K562 (cell line): ENCODE data around the gene TXNRD2. TPM values are rescaled to one million over a fixed set of nuclear protein-coding genes. Genes with fewer than 3 reads are reported as not detected.

Experiments used
- BHLHE40 ChIP-seq: IDR thresholded peaks from 2 replicates; pipeline ENCODE4 v1.6.1; 2011; ENCODE audit warnings: low read length, improper control_type of control experiment
- CC2D1A ChIP-seq: fragments of 450-650 bp; IDR thresholded peaks from 2 replicates; pipeline ENCODE4 v1.6.1; 2017; ENCODE audit warnings: mild to moderate bottlenecking
- CHD4 ChIP-seq: fragments of 200-600 bp; sonication (generic); IDR thresholded peaks from 3 replicates; pipeline ENCODE4 v1.6.1; 2012; ENCODE audit warnings: low read depth, mild to moderate bottlenecking, mixed read lengths, low read length, inconsistent platforms; ENCODE audit not compliant: insufficient read depth, insufficient replicate concordance, poor library complexity, severe bottlenecking
- MAFK ChIP-seq: IDR thresholded peaks from 2 replicates; pipeline ENCODE4 v1.6.1; 2011; ENCODE audit warnings: low read length, improper control_type of control experiment
- NONO ChIP-seq, 2 experiments: fragments of 200-400 bp in 1 of 2; fragments of 450-650 bp in 1 of 2; formaldehyde crosslinking in 1 of 2; IDR thresholded peaks; 2 replicates each; pipeline ENCODE4 v1.6.1; 2017; ENCODE audit warnings: low read depth in 2 of 2, mild to moderate bottlenecking in 2 of 2, moderate library complexity in 2 of 2, low read length in 1 of 2
- PTTG1 ChIP-seq: fragments of 450-650 bp; IDR thresholded peaks from 2 replicates; pipeline ENCODE4 v1.6.1; 2016; ENCODE audit warnings: low read depth, mild to moderate bottlenecking, missing genetic modification characterization, missing compliant biosample characterization
- RBM14 ChIP-seq: fragments of 200-400 bp; formaldehyde crosslinking; IDR thresholded peaks from 2 replicates; pipeline ENCODE4 v1.6.1; 2018; ENCODE audit warnings: low read depth, mild to moderate bottlenecking, low read length, moderate library complexity, borderline replicate concordance; ENCODE audit not compliant: insufficient read depth
- RFX5 ChIP-seq: IDR thresholded peaks from 2 replicates; pipeline ENCODE4 v1.6.1; 2011; ENCODE audit warnings: low read depth, mild to moderate bottlenecking, improper control_type of control experiment, low read length
- TFAM ChIP-seq: fragments of 250-450 bp; sonication (Bioruptor Pico); conservative IDR thresholded peaks from 2 replicates; pipeline ENCODE4 v1.5.0; 2021; ENCODE audit warnings: mild to moderate bottlenecking, moderate library complexity
- TRIM28 ChIP-seq: fragments of 450-650 bp; IDR thresholded peaks from 2 replicates; pipeline ENCODE4 v1.6.1; 2017
- ZBED1 ChIP-seq: IDR thresholded peaks from 2 replicates; pipeline ENCODE4 v1.6.1; 2014
- ZNF217 ChIP-seq: sonication (generic); formaldehyde crosslinking; IDR thresholded peaks from 2 replicates; pipeline ENCODE4 v1.8.0; 2022; ENCODE audit warnings: mild to moderate bottlenecking, missing genetic modification reagents
- polyA plus RNA-seq, 8 experiments: library from polyadenylated mRNA; depleted of rRNA in 4 of 8; stranded (reverse) in 5 of 8; unstranded in 3 of 8; fragments of >200 nt; fragmentation: Nextera tagmentation in 2 of 8; fragmentation: Illumina TruSeq in 1 of 8; extraction: Ambion mirVana in 2 of 8; extraction: Trizol in 1 of 8; gene quantifications; 2 replicates each; pipeline versions ENCODE4 v1.2.1 to v1.2.3, GENCODE V29; 2011 to 2014; ENCODE audit warnings: inconsistent platforms in 1 of 8, missing spikeins in 1 of 8
- total RNA-seq, 7 experiments: library from RNA; depleted of rRNA in 6 of 7; stranded (reverse); fragments of >200 nt in 6 of 7; fragmentation: Illumina TruSeq in 2 of 7; extraction: Trizol in 2 of 7; gene quantifications; 2 replicates each; pipeline versions ENCODE4 v1.2.1 to v1.2.3, GENCODE V29; 2011 to 2021; ENCODE audit warnings: low replicate concordance in 1 of 7
- TF ChIP-seq, protein P1 (sequence below), 2 experiments: fragments of 450-650 bp in 1 of 2; sonication (generic) in 1 of 2; formaldehyde crosslinking in 1 of 2; IDR thresholded peaks; 2 replicates each; pipeline versions ENCODE4 v1.7.1 to v1.9.0; 2016 to 2022; ENCODE audit warnings: inconsistent platforms in 1 of 2, mild to moderate bottlenecking in 1 of 2, missing genetic modification reagents in 1 of 2
- TF ChIP-seq, protein P2 (sequence below): fragments of 450-650 bp; formaldehyde crosslinking; IDR thresholded peaks from 2 replicates; pipeline ENCODE4 v1.4.0; 2022; ENCODE audit warnings: mild to moderate bottlenecking, moderate library complexity
- TF ChIP-seq, protein P3 (sequence below), 3 experiments: IDR thresholded peaks in 2 of 3; conservative IDR thresholded peaks in 1 of 3; 2 replicates each; pipeline ENCODE4 v1.5.1; 2011 to 2012; ENCODE audit warnings: low read length in 3 of 3, mild to moderate bottlenecking in 3 of 3, control low read depth in 2 of 3, improper control_type of control experiment in 1 of 3, inconsistent platforms in 1 of 3, low read depth in 1 of 3, mixed read lengths in 1 of 3, moderate library complexity in 1 of 3; ENCODE audit not compliant: insufficient read depth in 2 of 3

Gene TXNRD2
- total and polyA plus RNA-seq, 9 of the 15 experiments (the other 6 are each of a cell fraction or from before 2014, with no cell fraction given) = 3.3 to 80.2 (median 49.4) TPM

DNA sequence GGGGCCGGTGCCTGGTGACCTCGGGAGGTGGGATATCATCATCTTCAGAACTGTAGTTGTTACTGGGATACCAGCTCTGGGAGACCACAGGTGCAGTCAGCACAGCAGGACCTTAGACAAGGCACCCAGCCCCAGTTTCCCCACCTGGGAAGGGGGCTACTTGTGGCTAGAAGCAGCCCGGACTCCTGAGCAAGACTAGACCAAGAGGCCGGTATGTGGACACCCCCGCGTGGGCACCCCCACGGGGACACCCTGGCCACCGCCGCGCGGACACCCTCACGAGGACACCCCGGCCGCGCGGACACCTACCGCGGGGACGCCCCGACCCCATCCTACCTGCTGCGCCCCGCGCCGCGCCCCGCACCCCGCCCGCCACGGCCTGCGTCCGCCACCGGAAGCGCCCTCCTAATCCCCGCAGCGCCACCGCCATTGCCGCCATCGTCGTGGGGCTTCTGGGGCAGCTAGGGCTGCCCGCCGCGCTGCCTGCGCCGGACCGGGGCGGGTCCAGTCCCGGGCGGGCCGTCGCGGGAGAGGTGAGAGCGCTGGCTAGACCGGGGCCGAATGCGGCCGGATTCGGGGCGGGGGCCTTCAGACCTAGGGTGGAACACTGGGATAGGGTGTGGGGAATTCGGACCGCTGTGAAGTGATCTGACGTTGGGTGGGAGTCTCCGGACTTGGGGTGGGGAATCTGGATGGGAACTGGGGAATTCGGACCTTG is at the start of gene TXNRD2, which contains the start of gene COMT (continued):
- TF ChIP-seq, protein P1, sequence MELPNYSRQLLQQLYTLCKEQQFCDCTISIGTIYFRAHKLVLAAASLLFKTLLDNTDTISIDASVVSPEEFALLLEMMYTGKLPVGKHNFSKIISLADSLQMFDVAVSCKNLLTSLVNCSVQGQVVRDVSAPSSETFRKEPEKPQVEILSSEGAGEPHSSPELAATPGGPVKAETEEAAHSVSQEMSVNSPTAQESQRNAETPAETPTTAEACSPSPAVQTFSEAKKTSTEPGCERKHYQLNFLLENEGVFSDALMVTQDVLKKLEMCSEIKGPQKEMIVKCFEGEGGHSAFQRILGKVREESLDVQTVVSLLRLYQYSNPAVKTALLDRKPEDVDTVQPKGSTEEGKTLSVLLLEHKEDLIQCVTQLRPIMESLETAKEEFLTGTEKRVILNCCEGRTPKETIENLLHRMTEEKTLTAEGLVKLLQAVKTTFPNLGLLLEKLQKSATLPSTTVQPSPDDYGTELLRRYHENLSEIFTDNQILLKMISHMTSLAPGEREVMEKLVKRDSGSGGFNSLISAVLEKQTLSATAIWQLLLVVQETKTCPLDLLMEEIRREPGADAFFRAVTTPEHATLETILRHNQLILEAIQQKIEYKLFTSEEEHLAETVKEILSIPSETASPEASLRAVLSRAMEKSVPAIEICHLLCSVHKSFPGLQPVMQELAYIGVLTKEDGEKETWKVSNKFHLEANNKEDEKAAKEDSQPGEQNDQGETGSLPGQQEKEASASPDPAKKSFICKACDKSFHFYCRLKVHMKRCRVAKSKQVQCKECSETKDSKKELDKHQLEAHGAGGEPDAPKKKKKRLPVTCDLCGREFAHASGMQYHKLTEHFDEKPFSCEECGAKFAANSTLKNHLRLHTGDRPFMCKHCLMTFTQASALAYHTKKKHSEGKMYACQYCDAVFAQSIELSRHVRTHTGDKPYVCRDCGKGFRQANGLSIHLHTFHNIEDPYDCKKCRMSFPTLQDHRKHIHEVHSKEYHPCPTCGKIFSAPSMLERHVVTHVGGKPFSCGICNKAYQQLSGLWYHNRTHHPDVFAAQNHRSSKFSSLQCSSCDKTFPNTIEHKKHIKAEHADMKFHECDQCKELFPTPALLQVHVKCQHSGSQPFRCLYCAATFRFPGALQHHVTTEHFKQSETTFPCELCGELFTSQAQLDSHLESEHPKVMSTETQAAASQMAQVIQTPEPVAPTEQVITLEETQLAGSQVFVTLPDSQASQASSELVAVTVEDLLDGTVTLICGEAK (IDR thresholded peaks at IDR 0.05) = no peak
- TF ChIP-seq, protein P1 (CRISPR knock-in tag; IDR thresholded peaks at IDR 0.05) = no peak
- TF ChIP-seq RFX5 (no peak), CHD4 (no peak), TFAM (CRISPR knock-in tag) (no peak), RBM14 (peak; percentile 95; the same call in 1 of the 2 replicates), BHLHE40 (peak; percentile 74), ZBED1 (no peak), TRIM28 (no peak), CC2D1A (no peak), MAFK (0 out of 2 replicates have a peak, but pooled peaks have one; percentile 9), PTTG1 (tag) (no peak), ZNF217 (no peak), NONO (IDR thresholded peaks at IDR 0.05; ENCODE audit: low read depth in 2 of 2, low read length in 1 of 2) (peak in 1 of 2 experiments; percentile 96; a peak in 2 of 4 replicates)
- TF ChIP-seq, protein P2, sequence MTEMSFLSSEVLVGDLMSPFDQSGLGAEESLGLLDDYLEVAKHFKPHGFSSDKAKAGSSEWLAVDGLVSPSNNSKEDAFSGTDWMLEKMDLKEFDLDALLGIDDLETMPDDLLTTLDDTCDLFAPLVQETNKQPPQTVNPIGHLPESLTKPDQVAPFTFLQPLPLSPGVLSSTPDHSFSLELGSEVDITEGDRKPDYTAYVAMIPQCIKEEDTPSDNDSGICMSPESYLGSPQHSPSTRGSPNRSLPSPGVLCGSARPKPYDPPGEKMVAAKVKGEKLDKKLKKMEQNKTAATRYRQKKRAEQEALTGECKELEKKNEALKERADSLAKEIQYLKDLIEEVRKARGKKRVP (CRISPR knock-in tag) = peak; percentile 35; the same call in 1 of the 2 replicates
- TF ChIP-seq, protein P3, sequence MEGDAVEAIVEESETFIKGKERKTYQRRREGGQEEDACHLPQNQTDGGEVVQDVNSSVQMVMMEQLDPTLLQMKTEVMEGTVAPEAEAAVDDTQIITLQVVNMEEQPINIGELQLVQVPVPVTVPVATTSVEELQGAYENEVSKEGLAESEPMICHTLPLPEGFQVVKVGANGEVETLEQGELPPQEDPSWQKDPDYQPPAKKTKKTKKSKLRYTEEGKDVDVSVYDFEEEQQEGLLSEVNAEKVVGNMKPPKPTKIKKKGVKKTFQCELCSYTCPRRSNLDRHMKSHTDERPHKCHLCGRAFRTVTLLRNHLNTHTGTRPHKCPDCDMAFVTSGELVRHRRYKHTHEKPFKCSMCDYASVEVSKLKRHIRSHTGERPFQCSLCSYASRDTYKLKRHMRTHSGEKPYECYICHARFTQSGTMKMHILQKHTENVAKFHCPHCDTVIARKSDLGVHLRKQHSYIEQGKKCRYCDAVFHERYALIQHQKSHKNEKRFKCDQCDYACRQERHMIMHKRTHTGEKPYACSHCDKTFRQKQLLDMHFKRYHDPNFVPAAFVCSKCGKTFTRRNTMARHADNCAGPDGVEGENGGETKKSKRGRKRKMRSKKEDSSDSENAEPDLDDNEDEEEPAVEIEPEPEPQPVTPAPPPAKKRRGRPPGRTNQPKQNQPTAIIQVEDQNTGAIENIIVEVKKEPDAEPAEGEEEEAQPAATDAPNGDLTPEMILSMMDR (IDR thresholded peaks at IDR 0.05 in 2 of 3, conservative IDR thresholded peaks at IDR 0.05 in 1 of 3; ENCODE audit: insufficient read depth in 2 of 3, low read depth in 1 of 3, low read length in 3 of 3) = peak in 1 of 3 experiments; percentile 34; a peak in 3 of 6 replicates
